GM19372 (cell line): ENCODE results near the gene ERICH2.
"Not testable (repeated sequence)": the region's sequence is repeated elsewhere in the genome, so short reads cannot be mapped to it uniquely, and the experiment has no call there.

Experiments
- ATAC-seq: cut with Tn5 transposase; IDR thresholded peaks from one replicate; pipeline ENCODE4 v1.9.1; 2021; ENCODE audit warnings: mild to moderate bottlenecking, low read depth, moderate library complexity; ENCODE audit not compliant: unreplicated experiment

ERICH2 gene, protein sequence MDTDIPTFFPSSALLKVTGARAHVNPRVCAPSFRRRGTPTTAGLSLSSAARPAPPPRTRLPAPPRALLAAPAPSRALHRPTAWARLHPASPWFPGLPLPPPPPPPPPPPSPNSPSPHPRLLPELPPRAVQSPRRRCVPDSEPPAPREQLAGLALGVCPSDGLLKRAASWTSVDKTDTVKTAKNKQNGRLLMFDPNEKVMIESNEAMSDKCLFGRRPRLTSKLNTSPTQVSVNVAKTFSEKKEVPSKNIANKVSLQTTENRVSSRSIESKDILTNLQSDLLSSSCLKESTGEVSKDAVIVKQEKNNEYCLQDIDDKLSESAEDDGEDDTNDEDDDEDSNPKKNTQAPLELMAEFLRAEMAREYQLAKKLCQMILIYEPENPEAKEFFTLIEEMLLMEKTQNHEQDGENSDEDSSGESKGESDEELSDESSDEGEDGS

GRCh38 chr2:170770008-170770605 lies at the start of gene ERICH2:
Gene ERICH2 (plus strand): TSS chr2:170770378. CDS start chr2:170770682, 304 bp downstream.
- peak; percentile 56 for ATAC-seq

DNA sequence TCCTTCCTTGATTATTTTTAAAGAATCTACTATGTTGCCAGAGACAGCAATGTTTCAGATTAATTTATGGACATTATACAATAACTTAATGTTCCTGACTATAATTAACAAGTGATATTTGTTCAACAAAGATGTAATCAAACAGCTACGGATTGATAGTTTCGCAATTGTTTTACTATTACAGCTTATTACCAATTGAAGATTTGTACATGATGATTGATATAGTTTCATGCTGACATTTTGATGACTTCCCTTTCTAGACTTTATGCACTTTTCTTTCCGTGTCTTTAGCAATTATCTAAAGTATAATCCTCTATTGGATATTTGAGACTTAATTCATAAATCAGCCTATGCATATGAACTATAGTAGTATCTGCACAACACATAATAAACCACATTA lies 48.5 kb upstream of the ERICH2 start:
- no peak for ATAC-seq

DNA sequence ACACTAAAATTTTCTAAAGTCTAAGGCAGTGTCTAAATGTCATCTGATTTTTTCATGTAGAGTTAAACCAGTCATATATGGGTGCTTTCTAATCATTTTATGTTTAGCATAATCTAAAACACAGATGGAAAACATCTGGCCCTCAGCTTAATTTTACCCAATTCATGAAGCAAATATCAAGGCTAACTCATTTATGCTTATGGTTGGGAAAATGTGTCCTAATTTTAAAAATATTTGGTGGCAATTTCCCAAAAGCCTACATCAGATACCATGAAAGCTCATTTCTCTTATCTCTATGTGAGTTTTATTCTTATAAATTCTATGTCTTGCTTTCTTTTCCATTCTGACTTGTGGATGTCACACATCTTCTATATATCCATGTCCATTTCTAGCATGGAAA lies 47.9 kb upstream of the ERICH2 start:
- ATAC-seq: no peak

DNA sequence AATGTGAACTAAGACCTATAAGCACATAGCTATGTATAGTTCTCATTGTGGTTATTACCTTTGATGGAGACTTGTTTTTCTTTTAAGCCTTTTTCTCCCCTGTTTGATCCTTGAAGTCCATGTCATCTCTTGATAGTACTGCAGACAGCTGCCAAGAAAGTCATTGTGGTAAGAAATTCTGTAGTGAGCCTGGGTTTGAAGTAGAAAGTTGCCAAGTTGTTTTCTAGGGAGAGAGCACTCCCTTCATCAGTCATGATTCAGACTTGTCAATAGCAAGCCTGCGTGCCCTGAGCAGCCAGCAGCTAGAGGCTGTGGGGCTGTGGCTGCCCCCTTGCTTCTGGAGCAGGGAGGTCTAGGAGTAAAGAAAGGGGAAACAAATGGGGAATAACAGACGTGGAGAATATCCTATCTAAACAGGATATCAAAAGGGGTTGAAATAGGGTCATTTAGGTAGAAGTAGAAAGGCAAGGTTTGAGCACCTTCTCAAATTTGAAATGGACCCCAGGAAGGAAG lies 46.7 kb upstream of the ERICH2 start:
- no peak for ATAC-seq

GRCh38 chr2:170733798-170734600 lies 36.2 kb upstream of the ERICH2 start:
- ATAC-seq: no peak

GRCh38 chr2:170734601-170735000 lies 35.6 kb upstream of the ERICH2 start:
- not testable (repeated sequence) for ATAC-seq

- no peak for ATAC-seq
Measured at GRCh38 chr2:170736628-170737027, 33.5 kb upstream of the ERICH2 start.

- ATAC-seq: no peak
Measured at GRCh38 chr2:170737406-170737805, 32.8 kb upstream of the ERICH2 start.

DNA sequence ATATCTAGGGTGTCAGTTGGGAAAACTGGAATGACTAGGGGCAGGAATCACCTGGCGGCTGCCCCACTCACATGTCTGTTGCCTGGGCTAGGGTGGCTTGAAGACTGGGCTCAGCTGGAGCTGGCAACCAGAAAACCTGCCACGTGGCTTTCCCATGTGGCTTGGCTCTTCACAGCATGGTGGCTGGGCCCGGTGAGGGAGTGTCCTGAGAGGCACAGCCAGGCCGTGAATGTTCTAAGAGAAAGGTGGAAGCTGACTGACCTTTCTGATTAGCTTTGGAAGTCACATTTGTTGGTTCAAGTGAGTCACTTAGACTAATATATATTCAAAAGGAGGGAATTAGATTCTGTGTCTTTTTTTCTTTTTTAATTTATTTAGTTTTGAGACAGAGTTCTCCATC lies 32.4 kb upstream of the ERICH2 start:
- no peak for ATAC-seq

DNA sequence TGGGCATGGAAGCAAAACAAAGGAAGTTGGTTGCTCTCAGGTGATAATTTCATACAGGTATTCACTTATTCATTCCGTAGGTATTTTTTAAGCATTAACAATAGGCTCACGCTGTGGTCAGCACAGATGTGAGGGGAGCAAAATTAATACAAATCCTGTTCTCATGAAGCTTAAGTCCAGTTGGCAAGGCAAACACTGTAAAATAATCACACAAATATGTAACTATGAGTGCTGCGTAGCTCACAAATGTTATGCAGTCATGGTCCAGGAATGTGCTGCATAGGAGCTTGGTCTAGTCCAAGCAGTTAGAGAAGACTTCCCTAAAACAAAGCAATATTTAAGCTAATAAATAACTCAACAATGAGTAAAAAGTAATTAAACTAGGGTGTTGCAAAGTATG lies 31.1 kb upstream of the ERICH2 start:
- ATAC-seq: no peak

DNA sequence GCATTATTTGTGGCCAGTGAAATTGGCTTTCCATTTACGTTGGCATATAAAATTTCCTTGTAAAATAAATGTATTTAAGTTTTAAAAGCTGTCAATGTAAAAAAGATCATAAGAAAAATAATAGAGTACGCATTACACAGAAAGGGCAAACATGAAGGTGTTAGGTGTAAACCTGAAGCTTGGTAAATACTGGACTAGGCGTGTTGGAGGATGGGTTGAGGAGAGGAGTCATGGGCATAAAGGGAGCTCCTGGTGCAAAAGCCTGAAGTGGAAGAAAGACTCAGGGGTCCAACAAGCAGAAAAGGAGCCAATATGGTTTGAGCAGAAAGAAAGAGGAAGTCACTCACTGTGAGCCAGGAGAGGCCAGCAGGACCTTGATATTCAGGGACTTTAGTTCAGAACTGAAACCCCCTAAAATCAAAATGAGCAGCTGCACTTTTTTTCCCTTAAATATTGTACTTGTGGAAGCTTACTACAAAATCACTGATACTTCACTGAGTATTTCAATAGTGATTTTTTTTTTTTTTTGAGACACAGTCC lies 30.6 kb upstream of the ERICH2 start:
- ATAC-seq: no peak

- no peak for ATAC-seq
Measured at GRCh38 chr2:170740660-170741059, 29.5 kb upstream of the ERICH2 start.

GRCh38 chr2:170742000-170742399 lies 28.2 kb upstream of the ERICH2 start:
- ATAC-seq: no peak

DNA sequence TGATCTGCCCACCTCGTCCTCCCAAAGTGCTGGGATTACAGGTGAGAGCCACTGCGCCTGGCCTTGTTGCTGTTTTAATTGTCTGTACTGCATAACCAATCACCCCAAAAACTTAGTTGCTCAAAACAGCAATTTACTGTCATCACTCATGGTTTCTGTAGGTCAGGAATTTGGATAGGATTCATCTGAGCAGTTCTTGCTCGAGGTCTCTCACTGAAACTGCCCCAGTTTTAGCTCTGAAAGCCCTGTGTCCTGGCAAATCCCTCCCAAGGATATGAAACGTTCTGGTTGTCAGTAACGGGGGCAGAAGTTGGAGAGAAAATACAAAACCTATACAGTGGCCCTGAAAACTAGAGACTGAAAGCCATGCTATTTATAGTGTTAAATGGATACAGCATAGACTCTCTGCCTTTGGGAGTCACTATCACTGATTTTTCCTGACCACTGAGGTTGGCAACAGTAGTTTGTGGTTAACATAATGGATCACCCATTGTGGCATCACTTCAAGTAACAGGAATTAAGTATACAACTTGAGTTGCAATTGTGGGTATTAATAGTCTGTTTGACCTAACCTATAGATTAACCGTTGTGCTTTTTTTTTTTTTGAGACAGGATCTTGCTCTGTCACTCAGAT lies 27.2 kb upstream of the ERICH2 start:
- no peak for ATAC-seq

DNA sequence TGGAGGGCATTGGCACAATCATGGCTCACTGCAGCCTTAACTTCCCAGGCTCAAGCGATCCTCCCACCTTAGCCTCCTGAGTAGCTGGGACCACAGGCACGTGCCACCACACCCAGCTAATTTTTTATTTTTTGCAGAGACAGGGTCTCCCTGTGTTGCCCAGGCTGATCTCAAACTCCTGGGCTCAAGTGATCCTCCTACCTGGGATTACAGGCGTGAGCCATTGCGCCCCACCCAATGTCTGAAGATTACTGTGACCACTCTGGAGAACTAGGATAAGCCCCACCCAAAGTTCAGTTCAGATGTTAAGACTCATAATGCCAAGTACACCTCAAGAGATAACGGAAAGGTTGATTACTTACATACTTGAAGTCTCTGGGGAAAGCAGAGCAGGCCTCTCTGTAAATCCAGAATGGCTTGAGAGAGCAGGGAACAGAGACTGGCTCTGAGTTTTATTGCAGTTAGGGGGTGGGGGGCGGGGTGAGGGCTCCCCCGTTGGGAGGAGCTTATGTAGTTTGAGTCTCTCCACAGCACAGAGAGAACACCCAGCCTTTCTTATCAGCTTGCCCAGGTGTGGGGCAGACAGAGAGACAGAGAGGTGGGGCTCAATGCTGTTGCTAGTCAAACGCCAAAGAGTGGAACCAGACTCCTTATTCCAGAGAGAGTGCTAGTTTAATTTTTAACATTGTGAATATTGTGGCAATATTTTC lies 26.5 kb upstream of the ERICH2 start:
- no peak for ATAC-seq

- no peak for ATAC-seq
Measured at GRCh38 chr2:170744248-170745002, 25.8 kb upstream of the ERICH2 start.

DNA sequence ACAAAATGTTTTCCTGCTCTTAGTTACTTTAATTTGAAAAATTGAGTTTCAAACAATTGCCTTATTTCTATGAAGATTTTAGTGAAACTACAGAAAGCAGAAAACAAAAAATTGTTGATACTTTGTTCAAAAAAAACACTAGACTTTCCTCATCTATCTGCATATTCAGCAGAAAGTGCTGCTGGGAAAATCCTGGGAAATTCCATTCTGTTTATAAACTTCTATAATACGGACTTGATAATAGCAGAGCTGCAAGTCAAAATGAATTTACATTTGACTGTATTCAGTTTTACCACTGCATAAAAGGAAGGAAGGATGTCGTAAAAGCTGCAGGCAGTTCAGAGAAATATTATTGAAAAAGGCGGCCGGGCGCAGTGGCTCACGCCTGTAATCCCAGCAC lies 24.9 kb upstream of the ERICH2 start:
- ATAC-seq: no peak

DNA sequence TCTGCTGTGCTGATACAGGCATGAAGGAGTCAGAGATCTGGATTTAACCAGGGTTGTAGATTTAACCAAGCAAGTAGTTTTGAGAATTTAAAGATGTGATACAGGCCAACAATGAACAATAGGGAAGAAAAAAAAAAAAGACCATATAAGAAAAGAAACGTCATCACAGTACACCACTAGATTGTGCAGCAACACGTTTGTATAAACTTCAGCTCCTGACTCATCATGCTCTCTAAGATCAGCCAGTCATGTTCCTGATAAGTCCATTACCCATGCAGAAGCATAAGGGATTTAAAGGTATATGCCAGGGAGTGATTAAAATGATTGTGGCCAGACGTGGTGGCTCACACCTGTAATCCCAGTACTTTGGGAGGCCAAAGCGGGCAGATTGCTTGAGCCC lies 22.3 kb upstream of the ERICH2 start:
- no peak for ATAC-seq

DNA sequence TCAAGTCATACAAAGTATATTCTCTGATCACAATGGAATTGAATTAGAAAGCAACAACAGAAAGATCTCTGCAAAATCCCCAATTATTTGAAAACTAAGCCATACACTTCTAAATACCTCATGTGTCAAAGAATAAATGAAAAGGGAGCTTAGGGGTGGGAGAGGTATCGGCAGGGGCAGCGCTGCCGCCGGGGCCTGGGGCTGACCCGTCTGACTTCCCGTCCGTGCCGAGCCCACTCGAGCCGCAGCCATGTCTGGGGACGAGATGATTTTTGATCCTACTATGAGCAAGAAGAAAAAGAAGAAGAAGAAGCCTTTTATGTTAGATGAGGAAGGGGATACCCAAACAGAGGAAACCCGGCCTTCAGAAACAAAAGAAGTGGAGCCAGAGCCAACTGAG lies 18.6 kb upstream of the ERICH2 start:
- not testable (repeated sequence) for ATAC-seq
